Loucy (cell line): ENCODE measurements around the gene FGF19.
"Not testable (repeated sequence)": the region's sequence is repeated elsewhere in the genome, so short reads cannot be mapped to it uniquely, and the experiment has no call there.

ENCODE experiments used
- H2AFZ ChIP-seq: fragments of 200-600 bp; sonication (generic); 2 replicates; pipeline ENCODE4 v1.6.0; 2016; ENCODE audit warnings: antibody characterized with exemption, mild to moderate bottlenecking, low read length, moderate library complexity
- H3F3A ChIP-seq: fragments of 200-600 bp; 2 replicates; pipeline ENCODE4 v1.6.0; 2016; ENCODE audit warnings: antibody characterized with exemption, low read depth, mild to moderate bottlenecking
- H3K27me3 ChIP-seq: fragments of 200-600 bp; sonication (generic); 2 replicates; pipeline ENCODE4 v1.6.1; 2014; ENCODE audit warnings: low read length, mild to moderate bottlenecking; ENCODE audit not compliant: insufficient read depth, poor library complexity, severe bottlenecking
- H3K36me3 ChIP-seq: fragments of 200-600 bp; sonication (generic); 2 replicates; pipeline ENCODE4 v1.6.1; 2016; ENCODE audit warnings: low read length; ENCODE audit not compliant: insufficient read depth
- H3K4me1 ChIP-seq: fragments of 200-600 bp; sonication (generic); 2 replicates; pipeline ENCODE4 v1.5.1; 2014; ENCODE audit warnings: low read length, mild to moderate bottlenecking; ENCODE audit not compliant: insufficient read depth, poor library complexity, severe bottlenecking
- H3K4me2 ChIP-seq: fragments of 200-600 bp; sonication (generic); 2 replicates; pipeline ENCODE4 v1.6.0; 2014; ENCODE audit warnings: antibody characterized with exemption, low read length, low read depth, mild to moderate bottlenecking; ENCODE audit not compliant: poor library complexity, severe bottlenecking
- H3K4me3 ChIP-seq: fragments of 200-600 bp; sonication (generic); 2 replicates; pipeline ENCODE4 v1.5.1; 2014; ENCODE audit warnings: low read length, mild to moderate bottlenecking, mixed read lengths; ENCODE audit not compliant: poor library complexity, severe bottlenecking
- H3K79me2 ChIP-seq: fragments of 200-600 bp; sonication (generic); 2 replicates; pipeline ENCODE4 v1.6.1; 2014; ENCODE audit warnings: low read length; ENCODE audit not compliant: insufficient read depth
- H3K9ac ChIP-seq: fragments of 200-600 bp; sonication (generic); 2 replicates; pipeline ENCODE4 v1.6.0; 2014; ENCODE audit warnings: mild to moderate bottlenecking, low read depth, low read length, moderate library complexity; ENCODE audit not compliant: poor library complexity, severe bottlenecking
- H3K9me2 ChIP-seq: fragments of 200-600 bp; sonication (generic); replicated peaks from 2 replicates; pipeline ENCODE4 v1.6.1; 2016; ENCODE audit warnings: low read depth, low read length, mixed read lengths
- H3K9me3 ChIP-seq: fragments of 200-600 bp; sonication (generic); 2 replicates; pipeline ENCODE4 v1.6.1; 2014; ENCODE audit warnings: mild to moderate bottlenecking, antibody characterized with exemption, low read length, low read depth; ENCODE audit not compliant: insufficient read depth
- H4K20me1 ChIP-seq: fragments of 200-600 bp; sonication (generic); 2 replicates; pipeline ENCODE4 v1.6.0; 2014; ENCODE audit warnings: antibody characterized with exemption, low read length, mild to moderate bottlenecking; ENCODE audit not compliant: insufficient read depth, poor library complexity, severe bottlenecking
- CTCF ChIP-seq: fragments of 200-600 bp; sonication (generic); conservative IDR thresholded peaks from 2 replicates; pipeline ENCODE4 v1.5.1; 2014; ENCODE audit warnings: mild to moderate bottlenecking, antibody characterized with exemption, low read length
- EZH2phosphoT487 ChIP-seq: fragments of 200-600 bp; IDR thresholded peaks from 2 replicates; pipeline ENCODE4 v1.6.1; 2018; ENCODE audit warnings: antibody characterized with exemption, mild to moderate bottlenecking, moderate library complexity, borderline replicate concordance

Gene FGF19

DNA sequence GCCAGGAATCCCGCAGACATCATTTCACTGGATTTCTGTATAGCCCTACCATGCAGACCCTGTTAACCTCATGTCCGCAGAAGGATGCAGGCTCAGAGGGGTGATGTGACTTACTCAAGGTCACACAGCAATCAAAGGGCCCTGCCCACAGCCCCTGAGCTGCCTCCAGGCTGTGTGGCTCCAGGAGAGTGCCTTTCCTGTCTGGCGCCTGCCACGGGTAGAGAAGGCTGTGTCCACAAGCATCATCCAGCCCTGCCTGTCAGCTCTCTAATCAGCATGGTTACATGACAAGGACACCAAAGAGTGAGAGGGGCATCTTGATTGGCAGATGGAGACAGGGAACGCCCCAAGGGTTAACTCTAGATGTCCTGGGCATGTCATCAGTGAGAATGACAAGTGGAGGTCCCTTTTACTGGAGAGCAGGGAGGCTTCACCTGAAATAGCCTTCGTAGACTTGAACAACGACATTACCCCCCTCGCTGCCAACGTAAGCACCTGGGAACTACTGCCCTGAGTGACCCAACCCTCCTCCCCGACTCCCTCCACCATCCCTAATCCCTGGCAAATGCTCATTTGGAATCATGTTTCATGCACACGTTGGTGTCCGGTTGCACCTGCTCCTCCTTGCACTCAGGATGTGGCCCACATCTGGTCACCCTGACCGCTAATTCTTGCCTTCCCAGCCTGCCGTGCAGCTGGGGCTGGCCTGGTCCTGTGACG, 6.9 kb downstream of the FGF19 start:
- Histone ChIP-seq H3K27me3 (no peaks in the 10 kb centered on the region), H3K79me2 (no peaks in the 10 kb centered on the region), H3F3A (no peaks in the 10 kb centered on the region), H3K9me3 (no peaks in the 10 kb centered on the region), H3K4me1 (no peaks in the 10 kb centered on the region), H4K20me1 (no peaks in the 10 kb centered on the region), H3K4me3 (no peak overlapping the region), H3K4me2 (no peak overlapping the region), H2AFZ (no peak overlapping the region), H3K36me3 (no peaks in the 10 kb centered on the region), H3K9ac (no peak overlapping the region), H3K9me2 (no peaks in the 10 kb centered on the region)
- TF ChIP-seq EZH2phosphoT487 (no peak), CTCF (no peak)

DNA sequence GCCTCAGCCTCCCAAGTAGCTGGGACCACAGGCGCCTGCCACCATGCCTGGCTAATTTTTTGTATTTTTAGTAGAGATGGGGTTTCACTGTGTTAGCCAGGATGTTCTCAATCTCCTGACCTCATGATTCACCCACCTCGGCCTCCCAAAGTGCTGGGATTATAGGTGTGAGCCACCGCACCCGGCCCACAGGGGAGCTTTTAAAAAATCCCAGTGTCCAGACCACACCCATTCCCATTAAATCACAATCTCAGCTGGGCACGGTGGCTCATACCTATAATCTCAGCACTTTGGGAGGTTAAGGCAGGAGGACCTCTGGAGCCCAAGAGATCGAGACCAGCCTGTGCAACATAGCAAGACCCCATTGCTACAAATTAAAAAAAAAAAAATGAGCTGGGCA, 7.8 kb downstream of the FGF19 start:
- not testable (repeated sequence) for H3K9ac ChIP-seq, H3K9me3 ChIP-seq

DNA sequence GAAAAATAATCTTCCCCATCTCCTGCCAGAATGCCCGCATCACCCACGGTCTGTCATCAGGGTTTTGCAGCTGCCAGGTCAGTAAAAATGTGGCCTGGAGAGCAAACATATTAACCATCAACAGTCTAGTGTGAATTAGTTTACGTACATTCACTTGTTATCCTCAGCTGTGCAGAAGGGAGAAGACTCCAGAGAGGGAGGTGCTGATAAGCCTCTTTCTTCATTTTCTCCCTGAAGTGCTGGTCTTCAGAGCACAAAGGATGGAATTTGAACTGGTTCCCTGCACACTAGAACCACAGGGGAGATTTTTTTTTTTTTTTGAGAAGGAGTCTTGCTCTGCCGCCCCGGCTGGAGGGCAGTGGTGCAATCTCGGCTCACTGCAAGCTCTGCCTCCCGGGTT, 8.2 kb downstream of the FGF19 start:
- H3K9me3 ChIP-seq = no peaks in the 10 kb centered on the region

More for the DNA sequence above, 7.8 kb downstream of the FGF19 start:
- H3K4me3 ChIP-seq, H3F3A ChIP-seq, H3K4me2 ChIP-seq, H3K79me2 ChIP-seq, H4K20me1 ChIP-seq, H3K27me3 ChIP-seq, H3K9me2 ChIP-seq, H3K4me1 ChIP-seq, H3K36me3 ChIP-seq, H2AFZ ChIP-seq: not testable (repeated sequence)

More for the DNA sequence above, 8.2 kb downstream of the FGF19 start:
- Histone ChIP-seq H3K36me3 (no peaks in the 10 kb centered on the region), H3K4me1 (no peaks in the 10 kb centered on the region), H3F3A (no peaks in the 10 kb centered on the region), H4K20me1 (no peaks in the 10 kb centered on the region), H3K9ac (no peak overlapping the region), H2AFZ (no peak overlapping the region), H3K4me3 (no peak overlapping the region), H3K79me2 (no peaks in the 10 kb centered on the region), H3K27me3 (no peaks in the 10 kb centered on the region), H3K4me2 (no peak overlapping the region), H3K9me2 (no peaks in the 10 kb centered on the region)
- TF ChIP-seq CTCF = no peak
- no peak for TF ChIP-seq EZH2phosphoT487
